ENCODE results near the gene STAB2.

- TF ChIP-seq CTCF (IDR thresholded peaks at IDR 0.05; ENCODE audit: low read length) (no peak), EZH2 (IDR thresholded peaks at IDR 0.05; ENCODE audit: borderline replicate concordance, low read length) (no peak)
These were observed 111.1 kb downstream of the STAB2 start for GRCh38 chr12:103697971-103698751.
